Stimulated activated CD8-positive, alpha-beta memory T cell treated with anti-CD3 and anti-CD28 coated beads, Interleukin-12 subunit alpha, Interleukin-12 subunit beta, amount 100 ng/mL, for 24 hours (primary cell): ENCODE measurements around the gene PRMT2.
"Not testable (repeated sequence)": the region's sequence is repeated elsewhere in the genome, so short reads cannot be mapped to it uniquely, and the experiment has no call there.

Experiments used
- DNase-seq: peaks from one replicate; pipeline ENCODE4 v3.0.0-alpha.2; 2020; ENCODE audit errors: extremely low read depth

PRMT2 gene

GRCh38 chr21:46617267-46618051, 18.0 kb upstream of the PRMT2 start:
- DNase-seq, result no peak

DNA sequence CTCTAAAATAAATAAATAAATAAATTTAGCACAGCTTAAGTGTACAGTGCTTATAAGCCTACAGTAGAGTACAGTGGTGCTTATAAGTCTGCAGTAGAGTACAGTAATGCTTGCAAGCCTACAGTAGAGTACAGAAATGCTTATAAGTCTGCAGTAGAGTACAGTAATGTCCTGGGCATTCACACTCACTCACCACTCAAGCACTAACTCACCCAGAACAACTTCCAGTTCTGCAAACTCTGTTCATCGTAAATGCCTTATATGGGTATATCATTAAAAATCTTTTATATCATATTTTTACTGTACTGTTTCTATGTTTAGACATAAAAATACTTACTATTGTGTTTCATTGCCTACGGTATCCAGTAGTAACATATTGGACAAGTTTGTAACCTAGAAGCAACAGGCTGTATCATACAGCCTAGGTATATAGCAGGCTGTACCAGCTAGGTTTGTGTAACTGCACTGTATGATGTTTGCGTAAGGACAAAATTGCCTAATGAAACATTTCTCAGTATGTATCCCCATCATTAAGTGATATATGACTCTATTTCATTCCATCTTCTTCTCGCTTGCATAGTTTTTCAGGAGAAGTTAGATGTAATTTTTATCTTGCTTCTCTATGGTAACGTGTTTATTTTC, 16.6 kb upstream of the PRMT2 start:
- DNase-seq, result no peak

DNA sequence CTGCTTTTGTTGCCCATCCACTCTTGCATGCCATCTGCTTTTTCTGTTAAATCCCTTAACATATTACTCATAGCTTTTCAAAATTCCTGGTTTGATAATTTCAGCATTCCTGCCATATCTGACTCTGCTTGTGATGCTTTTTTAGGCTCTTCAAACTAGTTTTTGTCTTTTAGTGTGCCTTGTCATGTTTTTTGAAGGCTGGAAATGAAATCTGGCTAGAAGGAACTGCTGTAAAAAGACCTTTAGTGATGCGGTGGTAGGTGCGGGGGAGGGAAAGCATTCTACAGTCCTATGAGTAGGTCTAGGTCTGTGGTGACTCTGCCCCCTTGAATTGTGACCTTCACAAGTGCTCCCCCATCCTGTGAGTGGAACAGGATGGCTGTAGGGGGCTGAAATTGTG, 15.6 kb upstream of the PRMT2 start:
- DNase-seq, result no peak

DNA sequence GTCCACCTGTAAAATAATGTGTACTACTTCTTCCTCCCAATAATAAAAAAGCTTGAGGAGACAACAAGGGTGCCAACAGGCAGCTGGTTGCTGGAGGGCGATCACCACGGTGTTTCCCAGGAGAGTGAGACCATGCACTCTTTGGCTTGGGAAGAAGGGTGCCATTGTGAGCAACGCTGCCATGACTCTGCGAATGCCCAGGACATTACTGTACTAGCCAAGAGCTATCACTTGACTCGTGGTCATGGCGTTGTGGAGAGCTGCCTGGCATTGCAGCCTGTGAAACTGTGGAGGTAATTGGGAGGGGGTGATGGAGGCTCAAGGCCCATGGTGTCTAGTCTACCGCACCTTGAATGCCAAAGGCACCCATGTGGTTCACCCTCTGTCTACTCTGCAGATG, 14.6 kb upstream of the PRMT2 start:
- DNase-seq, result no peak

- no peak for DNase-seq
Measured at GRCh38 chr21:46621457-46622182, 13.9 kb upstream of the PRMT2 start.

GRCh38 chr21:46622226-46622625, 13.2 kb upstream of the PRMT2 start:
- DNase-seq, result no peak

DNA sequence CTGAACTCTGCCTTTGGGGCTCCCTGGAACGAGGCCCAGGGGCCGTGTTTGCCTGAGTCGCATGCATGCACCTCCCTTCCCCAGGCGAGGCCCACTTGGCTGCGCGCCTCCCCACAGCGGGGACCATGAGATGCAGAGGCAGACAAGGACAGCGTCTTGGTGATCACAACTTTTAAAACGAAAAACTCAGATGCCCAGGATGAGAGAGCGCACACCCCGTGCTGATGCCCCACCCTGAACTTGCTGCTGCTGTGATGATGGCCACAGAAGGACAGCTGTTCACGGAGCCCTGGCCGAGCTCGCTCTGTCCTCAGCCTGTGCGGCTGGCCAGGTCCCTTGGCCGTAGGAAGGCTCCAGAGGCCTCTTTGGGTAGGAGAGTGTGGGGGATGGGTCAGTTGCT, 11.4 kb upstream of the PRMT2 start:
- no peak for DNase-seq

DNA sequence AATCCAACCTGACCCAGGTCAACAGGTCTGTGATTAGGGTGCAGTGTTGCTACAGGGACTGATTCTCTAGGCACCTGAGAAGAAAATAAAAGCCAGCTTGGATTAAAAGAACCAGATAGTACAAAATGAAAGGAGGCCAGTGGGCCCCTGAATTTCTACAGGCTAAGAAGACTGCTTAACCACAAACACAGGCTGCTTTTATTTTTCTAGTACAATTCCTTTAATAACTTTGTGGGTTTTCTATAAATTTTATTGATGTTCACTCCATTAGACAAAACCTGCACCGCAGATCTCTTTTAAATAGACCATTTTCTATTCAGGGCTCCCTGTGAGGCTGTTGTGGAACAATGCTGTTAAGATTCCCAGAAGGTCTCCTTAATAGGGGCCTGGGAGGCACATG, 9.7 kb upstream of the PRMT2 start:
- DNase-seq, result no peak

GRCh38 chr21:46626536-46626935, 8.9 kb upstream of the PRMT2 start:
- DNase-seq, result no peak

DNA sequence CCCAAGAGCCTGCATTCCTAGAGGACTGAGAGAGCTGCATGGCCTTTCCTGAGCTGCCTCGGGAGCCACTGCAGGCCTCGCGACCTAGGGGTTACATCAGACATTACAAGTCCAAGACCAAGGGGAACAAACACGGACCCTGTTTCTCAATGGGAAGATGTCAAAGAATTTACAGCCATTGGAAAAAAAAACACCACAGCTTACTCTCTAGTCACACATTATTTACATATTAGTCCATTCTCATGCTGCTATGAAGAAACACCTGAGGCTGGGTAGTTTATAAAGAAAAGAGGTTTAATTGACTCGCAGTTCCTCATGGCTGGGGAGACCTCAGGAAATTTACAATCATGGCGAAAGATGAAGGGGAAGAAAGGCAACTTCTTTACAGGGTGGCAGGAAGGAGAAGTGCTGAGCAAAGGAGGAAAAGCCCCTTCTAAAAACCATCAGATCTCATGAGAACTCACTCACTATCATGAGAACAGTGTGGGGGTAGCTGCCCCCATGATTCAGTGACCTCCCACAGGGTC, 8.4 kb upstream of the PRMT2 start:
- no peak for DNase-seq

GRCh38 chr21:46627726-46628125, 7.7 kb upstream of the PRMT2 start:
- DNase-seq, result no peak

DNA sequence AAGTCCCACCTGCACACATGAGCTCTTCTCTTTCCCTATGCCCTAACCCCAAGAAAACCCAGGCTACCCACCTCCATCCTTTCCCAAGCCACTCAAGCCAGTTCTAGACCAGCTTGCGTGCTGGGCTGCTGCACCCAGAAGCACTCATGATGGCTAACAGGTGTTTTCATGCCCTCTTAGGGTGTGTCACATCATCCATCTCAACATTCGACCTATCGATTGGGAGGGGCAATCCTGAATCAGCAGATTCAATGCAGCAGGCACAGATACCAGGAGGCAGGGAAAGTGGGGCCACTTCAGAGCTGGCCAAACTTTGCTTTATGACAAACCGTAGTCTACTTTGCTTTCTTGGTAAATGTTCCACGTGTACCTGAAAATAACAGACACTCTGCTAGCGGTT, 6.6 kb upstream of the PRMT2 start:
- DNase-seq, result no peak

DNA sequence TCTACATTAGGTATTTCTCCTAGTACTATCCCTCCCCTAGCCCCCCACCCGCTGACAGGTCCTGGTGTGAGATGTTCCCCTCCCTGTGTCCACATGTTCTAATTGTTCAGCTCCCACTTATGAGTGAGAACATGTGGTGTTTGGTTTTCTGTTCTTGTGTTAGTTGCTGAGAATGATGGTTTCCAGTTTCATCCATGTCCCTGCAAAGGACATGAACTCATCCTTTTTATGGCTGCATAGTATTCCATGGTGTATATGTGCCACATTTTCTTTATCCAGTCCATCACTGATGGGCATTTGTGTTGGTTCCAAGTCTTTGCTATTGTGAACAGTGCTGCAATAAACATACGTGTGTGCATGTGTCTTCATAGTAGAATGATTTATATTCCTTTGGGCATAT, 4.6 kb upstream of the PRMT2 start:
- not testable (repeated sequence) for DNase-seq

GRCh38 chr21:46633566-46633965, 1.9 kb upstream of the PRMT2 start:
- no peak for DNase-seq

DNA sequence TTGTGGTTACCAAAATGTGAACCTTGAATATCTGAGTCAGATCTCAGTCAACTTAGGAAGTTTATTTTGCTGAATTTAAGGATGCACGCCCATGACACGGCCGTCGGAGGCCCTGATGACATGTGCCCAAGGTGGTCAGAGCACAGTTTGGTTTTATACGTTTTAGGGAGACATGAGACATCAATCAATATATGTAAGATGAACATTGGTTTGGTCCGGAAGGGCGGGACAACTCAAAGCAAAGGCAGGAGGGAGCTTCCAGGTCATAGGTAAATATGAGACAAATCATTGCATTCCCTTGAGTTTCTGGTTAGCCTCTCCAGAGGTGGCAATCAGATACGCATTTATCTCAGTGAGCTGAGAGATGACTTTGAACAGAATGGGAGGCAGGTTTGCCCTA, 1.0 kb upstream of the PRMT2 start:
- no peak for DNase-seq

GRCh38 chr21:46634966-46635323, 529 bp upstream of the PRMT2 start:
- DNase-seq, result no peak

GRCh38 chr21:46636181-46636512, 673 bp downstream of the PRMT2 start:
- no peak for DNase-seq

DNA sequence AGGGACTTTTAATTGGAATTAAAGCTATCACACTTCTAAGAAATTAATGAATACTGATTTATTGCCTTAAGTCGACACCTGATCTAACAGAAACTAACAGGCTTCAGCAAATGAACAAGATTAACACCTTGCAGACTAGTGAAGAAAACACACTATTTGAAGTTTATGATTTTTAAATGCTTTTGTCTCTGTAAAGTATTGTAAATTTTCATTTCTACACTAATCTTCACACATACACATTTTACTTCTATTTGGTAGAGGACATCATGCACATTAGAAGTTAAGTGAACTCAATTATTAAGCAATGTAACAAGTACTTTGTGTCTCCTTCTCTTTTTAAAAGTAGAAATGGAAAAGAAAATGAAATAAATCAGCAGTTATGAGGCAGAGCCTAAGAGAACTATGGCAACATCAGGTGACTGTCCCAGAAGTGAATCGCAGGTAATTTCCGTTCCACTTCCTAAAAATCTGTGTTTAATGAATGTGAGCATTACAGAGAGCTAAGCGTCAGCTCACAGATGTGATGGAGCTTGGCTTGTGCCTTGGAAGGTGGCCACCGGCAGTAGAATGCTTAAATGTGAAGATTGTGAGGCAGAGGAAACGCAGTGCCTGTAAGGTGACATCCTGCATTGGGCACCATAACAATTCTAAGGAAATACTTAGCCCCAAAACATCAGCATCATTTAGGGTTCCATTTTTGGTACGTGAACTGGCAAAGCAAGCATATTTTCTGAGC, 1.2 kb downstream of the PRMT2 start:
- no peak for DNase-seq

- DNase-seq, result no peak
Measured at GRCh38 chr21:46637952-46638746, 2.7 kb downstream of the PRMT2 start.

DNA sequence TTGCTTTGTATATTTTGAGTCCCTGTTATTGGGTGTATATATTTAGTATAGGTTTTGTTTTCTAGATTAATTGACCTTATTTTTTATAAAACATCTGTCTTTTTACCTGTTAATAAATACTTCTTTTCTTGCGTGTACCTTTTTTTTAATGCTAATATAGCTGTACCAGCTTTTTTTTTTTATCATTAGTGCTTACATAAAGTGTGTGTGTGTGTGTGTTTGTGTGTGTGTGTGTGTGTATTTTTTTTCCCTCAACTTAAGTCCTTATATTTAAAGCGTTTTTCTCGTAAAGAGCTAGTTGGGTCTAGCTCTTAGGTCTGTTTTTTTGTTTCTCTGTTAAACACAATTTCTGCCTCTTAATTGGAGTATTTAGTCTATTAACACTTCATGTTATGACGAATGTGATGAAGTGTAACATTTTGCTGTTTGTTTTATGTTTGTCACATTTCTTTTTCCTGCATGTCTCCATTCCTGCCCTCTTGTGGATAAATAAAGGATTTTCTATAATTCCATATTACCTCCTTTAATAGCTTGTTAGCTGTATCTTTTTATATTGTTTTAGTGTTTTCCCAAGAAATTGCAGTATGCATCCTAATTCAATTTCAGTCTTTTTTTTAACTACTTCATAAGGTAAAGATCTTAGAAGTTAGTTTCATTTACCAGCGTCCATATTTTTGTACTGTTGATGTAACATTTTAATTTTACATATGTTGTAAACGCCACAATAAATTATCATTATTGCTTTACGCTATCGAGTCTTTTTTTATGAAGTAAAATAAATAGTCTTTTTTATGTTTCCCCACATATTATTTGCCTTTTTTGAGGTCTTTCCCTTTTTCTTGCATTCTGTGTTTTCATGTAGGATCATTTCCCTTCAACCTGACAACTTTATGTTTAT, 4.3 kb downstream of the PRMT2 start:
- no peak for DNase-seq
